Hematopoietic multipotent progenitor cell treated with erythropoietin and hydrocortisone succinate and interleukin-3 and kit ligand, for 8 days (in vitro differentiated cells): ENCODE measurements around the gene MAPKAPK2.
A peak's percentile ranks its signal among the peaks of the same experiment; 100 is the strongest.

ENCODE experiments used
- DNase-seq: peaks from one replicate; pipeline ENCODE4 v3.0.0-alpha.2; 2015

Gene MAPKAPK2

DNA sequence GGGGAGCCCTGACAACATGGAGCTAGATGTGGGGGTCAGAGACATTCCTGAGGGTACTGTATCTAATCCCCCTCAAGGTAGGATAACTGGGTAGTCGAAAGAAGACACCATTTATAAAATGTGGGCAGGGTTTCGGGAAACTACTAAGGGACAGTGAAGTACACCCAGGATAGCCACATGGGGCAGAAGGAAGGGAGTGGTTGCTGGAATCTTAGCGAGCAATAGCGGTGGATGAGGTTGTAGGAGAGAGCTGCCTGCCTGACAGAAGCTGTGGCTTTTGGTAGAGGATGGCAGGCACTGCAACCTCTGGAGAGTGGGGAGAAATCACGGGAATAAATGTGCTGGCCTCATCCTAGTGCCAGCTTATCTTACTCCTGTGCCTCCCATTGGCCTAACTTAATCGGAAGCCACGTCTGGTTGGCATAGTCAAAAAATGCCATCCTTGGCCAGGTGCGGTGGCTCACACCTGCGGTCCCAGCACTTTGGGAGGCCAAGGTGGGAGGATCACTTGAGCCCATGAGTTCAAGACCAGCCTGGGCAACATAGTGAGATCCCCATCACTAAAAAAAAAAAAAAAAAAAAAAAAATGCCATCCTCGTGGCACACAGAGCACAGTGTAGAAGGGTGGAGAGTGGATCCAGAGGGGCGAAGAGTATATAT lies 23.4 kb upstream of the MAPKAPK2 start:
- no peak for DNase-seq

DNA sequence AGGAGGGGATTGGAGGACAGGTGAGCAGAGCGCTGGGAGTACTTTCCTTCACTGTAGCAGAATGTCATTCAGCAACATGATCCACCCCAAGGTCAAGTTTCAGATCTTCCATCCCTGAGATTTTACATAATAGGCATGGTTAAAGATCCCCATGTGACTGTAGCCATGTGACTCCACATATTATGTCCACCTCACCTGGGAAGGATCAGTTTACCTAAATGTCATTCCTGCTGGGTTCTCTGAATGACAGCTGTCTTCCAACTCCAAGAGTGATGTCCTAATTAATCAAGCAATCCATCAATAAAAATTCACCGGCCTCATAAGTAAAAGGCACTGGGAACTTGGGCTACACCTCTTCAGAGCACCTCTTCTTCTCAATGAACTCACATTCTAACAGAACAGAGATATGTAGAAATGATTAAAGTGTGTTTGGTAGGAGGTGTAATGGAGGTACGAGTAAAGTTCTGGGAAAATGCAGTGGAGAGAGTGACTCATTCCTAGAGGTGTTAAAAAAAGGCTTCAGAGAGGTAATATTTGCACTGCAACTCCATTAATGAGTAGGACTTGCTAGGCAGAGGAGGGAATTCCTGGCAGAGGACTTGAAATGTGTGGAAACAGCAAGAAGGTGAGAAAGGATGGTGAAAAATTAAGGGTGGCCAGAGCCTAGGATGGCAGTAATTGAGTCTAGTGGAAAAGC lies 22.2 kb upstream of the MAPKAPK2 start:
- DNase-seq = no peak

DNA sequence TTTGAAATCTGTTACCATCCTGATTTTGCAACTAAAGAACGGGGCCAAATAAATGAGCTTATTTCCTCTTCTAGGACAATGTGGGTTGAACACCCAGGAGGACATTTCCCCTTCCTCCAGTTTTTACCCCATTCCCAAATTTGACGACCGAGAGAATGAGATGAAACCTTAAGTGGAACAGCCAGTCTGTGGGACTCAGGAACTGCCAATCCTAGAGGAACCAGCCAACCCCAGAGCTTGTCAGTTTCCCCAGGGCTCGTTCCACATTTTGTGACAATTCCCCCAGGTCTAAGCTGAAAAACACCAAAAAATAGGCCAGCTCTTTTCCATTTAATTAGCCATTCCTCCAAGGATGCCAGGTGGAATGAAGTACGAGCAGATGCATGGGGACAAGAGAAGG lies 21.3 kb upstream of the MAPKAPK2 start:
- DNase-seq = no peak

DNA sequence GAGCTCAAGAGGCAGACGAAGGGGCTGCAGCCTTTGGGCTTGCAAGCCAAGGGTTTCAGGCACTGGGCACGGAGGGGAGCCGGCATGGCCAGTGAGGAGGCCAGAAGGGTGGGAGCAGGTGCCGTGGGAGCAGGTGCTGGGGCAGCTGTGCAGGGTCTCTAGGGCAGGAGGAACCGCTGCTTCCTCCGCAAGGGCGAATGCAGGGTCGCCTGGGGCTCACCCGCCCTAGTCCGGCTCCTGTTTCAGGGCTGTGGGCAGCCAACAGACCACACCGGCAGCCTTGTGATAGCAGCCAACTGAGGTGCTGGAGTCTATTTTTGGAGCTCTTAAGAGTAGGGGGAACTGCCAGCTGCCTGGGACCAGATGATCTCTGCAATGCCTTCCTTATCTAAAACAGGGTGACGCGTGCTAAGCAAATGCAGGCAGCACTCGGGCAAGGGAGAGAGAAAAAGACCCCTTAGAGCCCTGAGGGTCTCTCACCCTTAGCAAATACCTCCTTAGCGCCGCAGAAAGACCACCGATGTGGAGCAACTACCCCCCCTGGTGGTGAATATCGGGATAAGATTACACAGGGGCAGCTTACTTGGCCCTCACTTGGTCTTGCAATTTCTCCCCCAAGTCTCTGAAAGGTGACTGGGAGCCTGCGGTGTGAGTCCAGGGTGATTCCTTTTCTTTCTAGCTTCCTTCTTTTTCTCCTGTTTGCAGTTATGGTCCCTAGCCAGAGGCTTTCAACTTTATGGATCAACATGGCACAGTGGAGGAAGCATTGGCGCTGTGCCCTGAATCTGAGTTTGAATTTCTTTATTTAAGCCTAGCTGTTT lies 20.7 kb upstream of the MAPKAPK2 start:
- peak; percentile 86 for DNase-seq

DNA sequence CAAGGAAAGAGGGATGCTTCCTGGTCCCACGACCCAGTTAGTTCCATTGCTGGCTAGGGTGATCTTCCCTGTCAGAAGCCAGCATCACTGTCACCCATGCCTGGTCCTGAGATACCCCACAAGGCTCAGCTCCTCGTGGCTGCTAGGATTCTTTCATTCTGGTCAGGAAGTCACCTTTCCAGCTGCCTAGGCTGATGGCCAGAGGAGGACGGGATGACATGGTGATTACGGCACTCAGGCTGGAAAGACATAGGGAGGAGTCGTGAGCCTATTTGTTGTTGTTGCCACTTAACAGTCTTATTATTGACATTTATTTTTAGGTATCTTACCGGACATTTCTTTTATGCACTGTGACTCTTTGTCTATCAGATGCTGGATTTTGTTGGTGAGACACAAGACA lies 20.0 kb upstream of the MAPKAPK2 start:
- no peak for DNase-seq

DNA sequence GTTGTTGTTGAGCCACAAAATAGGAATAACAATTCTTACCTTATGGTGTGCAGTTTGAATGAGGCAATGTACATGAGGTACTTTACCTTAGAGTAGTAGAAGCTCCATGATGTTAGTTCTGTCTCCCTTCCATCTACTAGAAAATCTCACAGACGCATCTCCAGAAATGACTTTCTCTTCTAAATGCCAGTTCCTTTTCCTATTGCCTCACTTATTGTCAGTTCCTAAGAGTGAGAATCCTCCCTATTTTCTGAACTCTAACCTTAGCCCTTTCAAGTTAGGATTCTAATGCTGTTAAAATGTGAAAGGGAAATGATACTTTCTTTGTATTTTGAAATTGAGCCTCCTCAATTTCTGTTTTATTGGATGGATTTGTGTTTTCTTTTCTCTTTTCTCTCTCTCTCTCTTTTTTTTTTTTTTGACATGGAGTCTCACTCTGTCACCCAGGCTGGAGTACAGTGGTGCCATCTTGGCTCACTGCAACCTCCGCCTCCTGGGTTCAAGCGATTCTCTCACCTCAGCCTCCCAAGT lies 18.6 kb upstream of the MAPKAPK2 start:
- DNase-seq = no peak

DNA sequence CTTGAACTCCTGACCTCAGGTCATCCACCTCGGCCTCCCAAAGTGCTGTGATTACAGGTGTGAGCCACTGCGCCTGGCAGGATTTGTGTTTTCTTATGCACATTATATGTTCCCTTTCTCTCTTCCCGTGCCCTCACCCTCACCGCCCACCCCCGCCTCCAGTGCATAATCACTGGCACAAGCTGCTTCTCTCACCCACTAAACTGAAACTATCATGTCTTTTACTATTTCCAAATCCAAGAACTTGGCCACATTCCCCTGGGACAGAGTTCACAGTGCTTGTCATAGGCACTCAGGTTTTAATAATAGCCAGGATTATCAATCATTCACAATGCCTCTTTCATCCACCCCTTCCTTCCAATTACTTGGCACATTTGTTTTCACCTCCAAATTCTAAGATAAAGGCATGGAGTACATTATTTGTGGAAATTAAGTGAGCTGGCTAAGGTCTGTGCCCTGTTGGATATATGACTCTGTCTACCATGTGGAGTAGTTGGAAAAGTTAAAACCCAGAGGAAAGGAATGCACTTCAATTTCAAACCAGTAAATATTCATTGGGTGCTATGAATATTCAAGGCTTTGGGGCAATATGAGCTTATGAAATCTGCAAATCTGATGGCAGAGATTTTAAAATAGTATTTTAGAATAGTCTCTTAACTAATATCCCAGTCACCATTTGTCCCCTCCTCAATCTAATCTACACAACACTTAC lies 17.6 kb upstream of the MAPKAPK2 start:
- no peak for DNase-seq

DNA sequence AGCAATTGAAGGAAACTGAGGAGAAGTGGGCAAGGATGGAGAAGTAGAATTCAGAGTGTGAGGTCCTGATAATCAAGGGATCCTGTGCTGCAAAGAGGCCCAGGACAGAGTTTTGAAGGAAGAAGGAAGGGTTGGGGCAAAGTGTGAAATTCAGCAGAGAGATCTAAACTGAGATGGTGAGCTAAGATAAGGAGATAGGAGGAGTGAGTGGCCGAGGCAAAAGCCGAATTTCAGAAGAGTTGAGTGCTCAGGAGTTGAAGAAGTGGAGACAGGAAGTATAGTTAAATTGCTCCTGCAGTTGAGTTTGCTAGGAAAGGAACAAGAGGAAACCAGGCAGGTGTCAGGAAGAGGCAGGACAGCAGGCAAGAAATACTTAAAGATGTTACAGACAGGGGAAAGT lies 16.4 kb upstream of the MAPKAPK2 start:
- DNase-seq = no peak

DNA sequence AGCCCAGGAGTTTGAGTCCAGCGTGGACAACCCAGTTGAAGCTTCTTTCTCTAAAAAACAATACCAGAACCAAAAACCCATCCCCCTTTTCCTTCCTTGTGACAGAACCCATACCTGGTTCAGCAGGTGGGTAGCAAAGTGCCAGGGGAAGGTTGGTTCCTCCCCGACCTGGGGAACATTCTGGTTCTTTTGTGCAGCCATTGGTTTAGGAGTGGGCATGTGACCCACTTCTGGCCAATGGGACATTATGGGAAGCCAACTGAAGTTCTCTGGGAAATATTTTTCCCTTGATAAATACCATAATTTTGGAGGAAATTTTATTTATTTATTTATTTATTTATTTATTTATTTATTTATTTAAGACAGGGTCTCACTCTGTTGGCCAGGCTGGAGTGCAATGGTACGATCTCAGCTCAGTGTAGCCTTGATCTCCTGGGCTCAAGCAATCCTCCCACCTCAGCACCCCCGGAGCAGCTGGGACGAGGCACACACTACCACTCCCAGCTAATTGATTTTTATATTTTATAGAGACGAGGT lies 15.8 kb upstream of the MAPKAPK2 start:
- no peak for DNase-seq

DNA sequence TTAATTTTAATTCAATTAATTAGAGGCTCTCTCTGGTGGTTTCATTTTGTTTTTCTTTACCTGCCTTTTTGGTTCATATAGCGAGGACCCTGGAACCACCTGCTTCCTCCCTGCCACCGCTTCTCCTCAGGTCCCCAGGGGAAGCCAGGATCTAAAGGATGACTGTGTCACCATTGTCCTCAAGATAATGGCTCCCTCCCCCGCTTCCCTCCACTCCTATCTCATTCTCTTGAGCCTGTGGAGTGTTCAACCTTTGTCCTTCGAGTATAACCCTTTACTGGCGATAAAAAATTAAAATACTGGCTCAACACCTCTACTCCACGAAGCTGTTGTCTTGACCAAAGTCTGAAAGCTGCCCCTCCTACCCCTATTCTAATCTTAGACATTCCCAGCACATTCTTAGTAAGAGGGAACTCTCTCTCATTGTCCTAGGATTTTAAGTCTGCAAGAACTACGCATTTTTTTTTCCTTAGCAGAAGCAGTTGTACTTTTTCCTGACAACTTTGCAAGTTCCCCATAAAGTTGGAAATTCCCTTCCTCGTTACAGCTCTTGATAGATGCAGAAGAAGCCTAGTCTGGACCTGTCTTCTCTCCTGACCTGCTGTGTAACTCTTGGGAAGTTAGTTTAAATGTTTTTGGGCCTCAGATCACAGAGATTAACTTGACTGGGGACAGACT lies 12.6 kb upstream of the MAPKAPK2 start:
- no peak for DNase-seq

DNA sequence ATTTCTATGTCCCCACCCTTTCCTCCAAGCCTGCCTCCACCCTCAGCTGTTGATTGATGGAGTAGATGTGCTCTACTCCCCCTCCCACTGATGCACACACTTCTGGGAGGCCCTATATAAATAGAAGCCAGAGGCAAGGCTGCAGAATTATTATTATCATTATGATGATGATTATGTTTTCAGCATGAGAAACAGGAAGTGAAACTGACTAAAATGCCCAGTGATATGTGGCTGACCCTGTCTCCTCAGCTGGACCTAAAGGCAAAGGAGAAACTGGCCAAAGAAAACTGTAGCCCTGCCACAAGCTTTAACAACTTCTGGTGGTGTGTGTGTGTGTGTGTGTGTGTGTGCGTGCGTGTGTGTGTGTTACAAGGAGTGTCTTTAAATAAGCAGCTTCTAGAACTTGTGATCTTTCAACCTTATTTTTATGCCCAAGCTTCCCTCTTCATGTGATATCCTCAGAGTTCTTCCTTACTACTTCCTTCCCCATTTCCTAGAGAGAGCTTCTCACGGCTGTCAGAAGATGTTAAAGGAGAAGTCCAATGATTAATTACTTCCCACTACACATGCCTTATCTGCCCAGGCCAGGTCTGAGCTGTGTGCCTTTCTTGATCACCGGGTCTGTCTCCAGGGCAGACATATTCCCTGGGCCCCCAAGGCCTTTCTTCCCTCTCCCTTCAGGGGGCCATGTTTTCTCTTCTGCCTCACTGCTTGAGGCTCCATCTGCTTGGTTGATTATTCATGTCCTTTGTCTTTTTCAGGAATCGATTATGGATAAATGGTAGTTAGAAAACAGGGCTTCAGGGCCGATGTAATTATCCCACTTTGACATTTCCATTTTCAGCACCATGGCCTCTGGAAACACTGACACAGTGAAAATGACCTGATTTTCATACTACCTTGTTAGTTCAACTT lies 11.6 kb upstream of the MAPKAPK2 start:
- DNase-seq = peak; percentile 88

DNA sequence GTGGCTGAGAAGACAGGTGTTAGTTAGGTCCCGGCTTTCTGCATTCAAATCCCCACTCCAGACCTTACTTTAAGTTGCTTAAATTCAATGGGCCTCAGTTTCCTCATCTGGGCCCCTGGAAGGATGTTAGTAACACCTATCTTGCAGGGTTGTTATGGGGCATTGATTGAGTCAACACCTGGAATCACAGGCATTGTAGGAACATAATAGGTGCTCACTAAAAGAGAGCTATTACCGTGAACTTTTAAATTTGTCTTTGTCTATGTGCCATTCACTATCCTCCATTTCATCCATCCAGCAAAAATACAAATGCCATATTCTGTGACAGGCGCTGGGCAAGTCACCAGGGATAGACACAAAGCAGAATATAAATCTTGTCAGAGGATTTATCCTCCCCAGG lies 10.5 kb upstream of the MAPKAPK2 start:
- DNase-seq = no peak

DNA sequence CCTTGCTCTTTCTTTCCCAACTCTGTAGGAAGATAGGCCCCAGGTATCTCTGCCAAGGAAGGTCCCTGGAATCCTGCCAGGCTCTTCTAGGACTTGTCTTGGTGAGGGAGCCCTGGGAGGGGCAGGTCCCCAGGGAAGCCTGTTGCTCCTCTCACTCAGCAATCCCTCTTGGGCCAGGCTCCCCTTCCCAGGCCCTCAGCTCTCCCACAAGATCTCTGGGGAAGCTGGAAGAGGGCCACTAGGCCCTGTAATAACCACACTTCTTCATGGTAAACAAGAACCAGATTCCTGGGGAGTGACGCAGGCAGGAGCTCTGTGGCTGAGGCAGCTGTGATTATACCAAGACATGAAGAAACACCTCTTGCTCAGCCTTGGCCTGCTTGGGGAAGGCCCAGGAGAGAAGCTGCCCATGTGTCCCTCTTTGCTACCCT lies 9.9 kb upstream of the MAPKAPK2 start:
- no peak for DNase-seq

DNA sequence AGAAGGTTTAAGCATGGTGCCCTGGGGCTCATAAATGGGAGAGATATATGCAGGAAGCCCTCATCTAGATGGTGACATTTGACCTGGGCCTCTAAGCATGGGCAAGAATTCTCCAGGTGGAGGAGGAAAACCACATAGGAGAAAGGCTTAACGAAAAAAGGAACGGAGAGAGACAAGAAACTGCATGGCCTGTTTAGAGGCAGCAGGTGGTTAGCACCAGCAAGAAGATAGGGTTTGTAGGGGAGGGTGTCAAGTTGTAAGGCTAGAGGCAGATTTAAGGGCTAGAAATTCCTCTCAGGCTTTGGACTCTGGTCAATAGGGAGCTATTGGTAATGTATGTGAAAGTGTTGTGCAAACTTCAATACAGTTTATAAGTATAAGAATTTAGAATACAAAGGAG lies 8.2 kb upstream of the MAPKAPK2 start:
- DNase-seq = no peak

DNA sequence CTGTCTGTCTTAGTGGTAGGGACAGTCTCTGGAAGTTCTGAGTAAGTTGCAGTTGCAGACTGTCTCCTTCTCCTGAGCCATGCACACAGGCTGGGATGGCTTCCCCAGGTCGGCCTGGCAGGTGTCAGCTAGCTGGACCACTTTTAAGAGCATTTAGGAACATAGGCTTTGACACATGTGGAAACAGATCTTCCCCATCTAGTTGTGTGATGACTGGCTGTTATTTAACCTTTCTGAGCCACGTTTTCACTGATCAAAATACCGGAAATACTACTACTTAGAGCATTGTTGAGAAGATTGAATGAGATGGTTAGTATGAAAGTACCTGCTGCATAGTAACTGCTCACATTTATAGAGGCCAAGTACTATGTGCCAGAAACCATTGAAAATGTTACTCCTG lies 6.2 kb upstream of the MAPKAPK2 start:
- no peak for DNase-seq

DNA sequence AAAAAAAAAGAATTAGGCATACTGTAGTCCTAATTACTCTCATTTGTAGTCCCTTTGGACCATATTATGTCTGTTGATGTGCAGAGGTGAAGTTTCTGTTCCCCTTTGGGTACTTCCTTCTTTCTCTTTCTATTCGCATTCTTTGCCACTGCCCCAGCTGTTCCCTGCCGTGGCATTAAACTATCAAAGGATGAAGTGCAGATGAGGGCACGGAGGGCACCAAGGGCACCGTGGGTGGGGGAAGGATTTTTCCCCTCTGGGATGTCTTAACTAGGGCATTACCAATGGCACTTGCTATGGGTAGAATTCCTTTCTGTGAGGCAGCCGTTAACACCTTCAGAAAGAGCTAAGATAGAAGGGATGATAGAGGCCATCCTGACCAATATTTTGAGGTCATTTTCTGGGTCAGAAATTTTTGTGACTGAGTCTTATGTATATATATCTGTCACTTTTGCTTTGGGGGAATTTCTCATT lies 4.9 kb upstream of the MAPKAPK2 start:
- DNase-seq = no peak

DNA sequence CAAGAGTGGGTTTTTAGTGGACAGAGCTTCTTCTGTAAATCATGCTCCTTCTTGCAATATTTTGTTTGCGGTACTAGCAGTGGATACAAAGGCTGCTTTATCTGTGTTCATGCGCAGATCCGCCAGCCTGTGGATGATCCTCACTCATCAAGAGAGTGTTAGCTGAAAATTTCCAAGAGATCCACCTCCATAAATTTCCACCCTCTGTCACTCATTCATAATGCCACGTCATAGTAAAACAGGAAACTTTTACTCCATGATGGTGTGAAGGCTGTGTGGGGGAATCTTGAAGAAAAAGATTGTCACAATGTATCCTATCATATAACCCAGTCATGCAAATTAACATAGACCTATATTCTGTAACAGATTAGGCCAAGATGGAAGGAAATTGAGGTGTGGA lies 4.4 kb upstream of the MAPKAPK2 start:
- DNase-seq = no peak

DNA sequence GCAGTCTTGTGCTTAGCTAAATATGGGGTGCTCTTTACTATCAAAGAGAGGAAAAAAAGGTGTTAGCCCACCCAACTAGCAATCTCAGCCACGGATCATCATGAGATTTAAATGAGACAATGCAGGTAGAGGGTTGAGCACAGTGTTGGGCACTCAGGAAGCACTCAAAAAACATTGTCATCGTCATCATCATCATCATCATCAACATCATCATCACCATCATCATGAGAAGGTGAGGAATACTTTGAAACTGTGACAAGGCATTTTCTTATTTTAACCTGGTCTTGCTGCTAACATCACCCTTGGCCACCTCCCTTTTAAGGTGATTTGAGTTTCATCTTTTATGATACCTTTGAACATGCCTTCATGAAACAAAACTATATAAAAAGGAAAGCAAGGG lies 3.3 kb upstream of the MAPKAPK2 start:
- DNase-seq = no peak

DNA sequence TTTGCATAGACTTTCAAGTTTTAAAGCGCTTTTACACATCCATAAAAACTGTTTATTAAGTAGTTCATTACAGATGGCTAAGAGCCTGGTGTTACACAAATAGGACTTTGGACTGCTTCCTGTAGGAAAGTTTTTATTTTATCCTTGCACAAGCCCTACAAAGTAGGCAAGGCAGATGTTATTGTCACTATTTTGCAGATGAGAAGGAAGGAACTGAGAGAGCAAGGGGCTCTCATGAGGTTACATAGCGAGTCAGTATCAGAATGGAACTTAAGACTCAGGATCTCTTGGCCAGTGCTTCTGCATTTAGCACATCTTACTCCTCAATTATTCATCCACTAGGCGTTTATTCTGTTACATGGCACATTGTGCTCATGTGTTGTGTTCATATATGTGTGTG lies 2.6 kb upstream of the MAPKAPK2 start:
- no peak for DNase-seq

DNA sequence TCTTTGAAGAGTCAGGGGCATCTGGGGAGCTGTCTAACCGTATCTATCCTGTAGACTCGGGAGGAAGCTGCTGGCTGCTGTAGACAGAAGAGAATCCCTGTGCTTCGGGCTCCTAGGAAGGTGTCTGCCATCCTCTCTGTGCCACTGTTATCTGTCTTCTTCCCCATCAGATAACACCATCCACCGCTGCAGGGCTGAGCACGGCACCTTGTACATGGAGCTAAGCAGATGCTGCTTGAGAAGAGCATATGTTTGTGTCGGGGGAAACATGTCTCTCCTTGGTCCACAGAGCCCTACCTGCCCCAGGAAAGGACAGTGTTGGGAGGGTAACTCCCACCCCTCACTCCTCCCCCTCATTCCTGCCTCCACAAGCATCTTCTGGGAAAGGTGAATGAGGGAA lies 1.4 kb upstream of the MAPKAPK2 start:
- DNase-seq = no peak

DNA sequence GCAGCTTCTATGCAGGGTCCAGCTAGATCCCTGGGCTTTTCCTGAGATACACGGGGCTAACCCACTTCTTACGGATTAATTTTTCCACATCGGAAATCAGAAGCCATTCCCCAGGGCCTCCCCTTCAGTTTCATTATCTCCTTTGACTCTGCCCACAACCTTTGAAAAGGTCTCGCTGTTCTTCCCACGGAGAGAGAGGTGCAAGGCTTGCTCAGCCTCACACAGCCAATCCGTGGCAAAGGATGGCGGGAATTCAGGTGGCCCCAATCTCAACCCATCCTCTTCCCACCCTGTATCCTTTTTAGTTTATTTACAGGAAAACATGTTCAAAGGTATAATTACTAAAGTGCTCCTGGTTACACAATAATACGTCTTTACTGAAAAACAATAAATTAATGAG lies 702 bp upstream of the MAPKAPK2 start:
- DNase-seq = no peak
